Endodermal cell (in vitro differentiated cells): ENCODE data around the gene FIZ1. TPM values are rescaled to one million over a fixed set of nuclear protein-coding genes. Genes with fewer than 3 reads are reported as not detected.

Experiments used
- DNase-seq: peaks from one replicate; pipeline ENCODE4 v3.0.0-alpha.2; 2017
- H3K27ac ChIP-seq: 2 replicates; pipeline ENCODE4 v1.5.1; 2013; ENCODE audit warnings: mild to moderate bottlenecking, low read depth, low read length, moderate library complexity
- H3K27me3 ChIP-seq: 2 replicates; pipeline ENCODE4 v1.6.1; 2013; ENCODE audit warnings: mild to moderate bottlenecking, low read length, moderate library complexity; ENCODE audit not compliant: insufficient read depth, control insufficient read depth, poor library complexity, severe bottlenecking
- H3K36me3 ChIP-seq: 2 replicates; pipeline ENCODE4 v1.7.0; 2013; ENCODE audit warnings: mild to moderate bottlenecking, low read length, moderate library complexity; ENCODE audit not compliant: control insufficient read depth, insufficient read depth
- H3K4me1 ChIP-seq: one replicate; pipeline ENCODE4 v1.7.0; 2013; ENCODE audit warnings: low read length; ENCODE audit not compliant: control insufficient read depth, insufficient read depth
- H3K4me3 ChIP-seq: 2 replicates; pipeline ENCODE4 v1.5.1; 2013; ENCODE audit warnings: mild to moderate bottlenecking, low read length, moderate library complexity
- H3K9ac ChIP-seq: 2 replicates; pipeline ENCODE4 v1.6.1; 2013; ENCODE audit warnings: mild to moderate bottlenecking, low read length, moderate library complexity; ENCODE audit not compliant: poor library complexity, severe bottlenecking; ENCODE audit errors: extremely low read depth
- H3K9me3 ChIP-seq: 2 replicates; pipeline ENCODE4 v1.6.1; 2013; ENCODE audit warnings: mild to moderate bottlenecking, low read length, moderate library complexity; ENCODE audit not compliant: control insufficient read depth
- H3K27ac Mint-ChIP-seq: 2 replicates; pipeline ENCODE4 v1.8.0; 2020; ENCODE audit warnings: mixed read lengths
- H3K27me3 Mint-ChIP-seq: 2 replicates; pipeline ENCODE4 v1.8.0; 2021; ENCODE audit warnings: mild to moderate bottlenecking, mixed read lengths; ENCODE audit not compliant: insufficient read depth
- H3K36me3 Mint-ChIP-seq: 2 replicates; pipeline ENCODE4 v1.8.0; 2020; ENCODE audit warnings: low read depth, mixed read lengths
- H3K4me1 Mint-ChIP-seq: 2 replicates; pipeline ENCODE4 v1.8.0; 2020; ENCODE audit warnings: mixed read lengths
- H3K4me3 Mint-ChIP-seq: 2 replicates; pipeline ENCODE4 v1.8.0; 2020; ENCODE audit warnings: mild to moderate bottlenecking, moderate library complexity, mixed read lengths
- H3K9me3 Mint-ChIP-seq: 2 replicates; pipeline ENCODE4 v1.8.0; 2020; ENCODE audit warnings: mild to moderate bottlenecking, mixed read lengths
- CTCF ChIP-seq: fragments of 200-600 bp; sonication (generic); conservative IDR thresholded peaks from 2 replicates; pipeline ENCODE4 v1.5.0; 2021; ENCODE audit warnings: antibody characterized with exemption, mild to moderate bottlenecking
- WGBS, 2 experiments: methylation state at CpG; one replicate each; pipeline versions ENCODE4 v1.1.5 to v1.1.7; 2013; ENCODE audit warnings: missing lambda C conversion rate in 2 of 2, mixed read lengths in 1 of 2; ENCODE audit not compliant: insufficient coverage in 1 of 2, insufficient read length in 1 of 2; 5-methylcytosine and 5-hydroxymethylcytosine counted together
- total RNA-seq, 2 donors: library from RNA; stranded (reverse); fragmentation: NEBNext Ultra II Directional in 1 of 2; extraction: Animal tissue kit (Norgen Biotek cat#: 25700) in 1 of 2; gene quantifications; 2 replicates in 1 of 2; 3 replicates in 1 of 2; pipeline ENCODE4 v1.2.1, GENCODE V29; 2021

Gene FIZ1
- total RNA-seq, 2 donors from 2014 or later: 19.7 to 21.1 TPM

GRCh38 chr19:55641426-55642152 is 42.3 kb upstream of the FIZ1 start:
- no peak for TF ChIP-seq CTCF
- H3K36me3 ChIP-seq: peaks cover 14% of the 10 kb centered on the region
- H3K27ac ChIP-seq: peak overlapping the region; percentile 3
- Mint-ChIP-seq H3K9me3 (peaks cover 5% of the 10 kb centered on the region), H3K27me3 (no peaks in the 10 kb centered on the region), H3K27ac (peak overlapping the region; percentile 65), H3K4me1 (peaks cover 13% of the 10 kb centered on the region), H3K36me3 (peaks cover 29% of the 10 kb centered on the region), H3K4me3 (peak overlapping the region; percentile 90)
- H3K4me3 ChIP-seq: peak overlapping the region; percentile 92
- peak overlapping the region; percentile 55 for H3K9ac ChIP-seq
- H3K4me1 ChIP-seq: peaks cover 7% of the 10 kb centered on the region
- H3K9me3 ChIP-seq: no peaks in the 10 kb centered on the region
- 1 to 7% methylated on average over 9 to 25 of the region's 25 CpGs for WGBS, 2 experiments
- H3K27me3 ChIP-seq: no peaks in the 10 kb centered on the region
- no peak for DNase-seq

GRCh38 chr19:55640577-55641425 is 41.5 kb upstream of the FIZ1 start, which contains the start of gene ZNF580:
Gene ZNF580, plus strand, starts transcription at chr19:55641002. Its CDS starts 1,507 bp downstream, at chr19:55642509.
- Mint-ChIP-seq H3K4me1 (peaks cover 21% of the 10 kb centered on the region), H3K9me3 (peaks cover 5% of the 10 kb centered on the region), H3K27me3 (no peaks in the 10 kb centered on the region), H3K4me3 (peak within 1 kb of the TSS; percentile 90), H3K27ac (peak within 1 kb of the TSS; percentile 83), H3K36me3 (peaks cover 28% of the 10 kb centered on the region)
- no peaks in the 10 kb centered on the region for H3K9me3 ChIP-seq
- peak; percentile 86 for DNase-seq
- no peaks in the 10 kb centered on the region for H3K27me3 ChIP-seq
- TF ChIP-seq CTCF: no peak
- peaks cover 14% of the 10 kb centered on the region for H3K36me3 ChIP-seq
- WGBS, 2 experiments: 3 to 7% methylated on average over 16 to 89 of the region's 89 CpGs
- peak within 1 kb of the TSS; percentile 55 for H3K9ac ChIP-seq
- H3K27ac ChIP-seq: peak within 1 kb of the TSS; percentile 3
- H3K4me3 ChIP-seq: peak within 1 kb of the TSS; percentile 92
- peaks cover 7% of the 10 kb centered on the region for H3K4me1 ChIP-seq

GRCh38 chr19:55640043-55640576 is 40.8 kb upstream of the FIZ1 start:
- Histone ChIP-seq H3K36me3 (peaks cover 7% of the 10 kb centered on the region), H3K27me3 (no peaks in the 10 kb centered on the region), H3K4me1 (peaks cover 7% of the 10 kb centered on the region), H3K9ac (peak overlapping the region; percentile 55), H3K9me3 (no peaks in the 10 kb centered on the region), H3K4me3 (peak overlapping the region; percentile 71), H3K27ac (peak overlapping the region; percentile 3)
- peak; percentile 87 for DNase-seq
- Mint-ChIP-seq H3K27ac (peak overlapping the region; percentile 83), H3K4me1 (peaks cover 27% of the 10 kb centered on the region), H3K9me3 (peaks cover 5% of the 10 kb centered on the region), H3K27me3 (no peaks in the 10 kb centered on the region), H3K36me3 (peaks cover 21% of the 10 kb centered on the region), H3K4me3 (peak overlapping the region; percentile 90)
- WGBS, 2 experiments: 81 to 85% methylated on average over 19 to 38 of the region's 38 CpGs
- no peak for TF ChIP-seq CTCF
